Midbrain (tissue), 1 donor: Measurements from ENCODE around the gene PTPRCAP.

ENCODE experiments used
- DNase-seq: peaks from one replicate; lab custom pipeline; 2025; lab: John Stamatoyannopoulos, UW

Gene PTPRCAP

DNA sequence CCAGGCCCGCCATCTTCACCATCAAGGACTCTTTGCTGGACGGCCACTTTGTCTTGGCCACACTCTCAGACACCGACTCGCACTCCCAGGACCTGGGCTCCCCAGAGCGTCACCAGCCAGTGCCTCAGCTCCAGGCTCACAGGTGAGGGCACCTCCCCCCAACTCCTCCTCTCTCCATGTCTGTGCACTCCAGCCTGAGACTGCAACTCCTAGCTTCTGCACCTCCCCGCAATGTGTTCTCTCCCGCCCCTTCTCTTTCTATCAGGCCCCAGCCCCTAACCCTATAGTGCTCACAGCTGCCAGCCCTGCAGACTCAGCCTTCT lies 41.3 kb downstream of the PTPRCAP start:
- DNase-seq = no peak

DNA sequence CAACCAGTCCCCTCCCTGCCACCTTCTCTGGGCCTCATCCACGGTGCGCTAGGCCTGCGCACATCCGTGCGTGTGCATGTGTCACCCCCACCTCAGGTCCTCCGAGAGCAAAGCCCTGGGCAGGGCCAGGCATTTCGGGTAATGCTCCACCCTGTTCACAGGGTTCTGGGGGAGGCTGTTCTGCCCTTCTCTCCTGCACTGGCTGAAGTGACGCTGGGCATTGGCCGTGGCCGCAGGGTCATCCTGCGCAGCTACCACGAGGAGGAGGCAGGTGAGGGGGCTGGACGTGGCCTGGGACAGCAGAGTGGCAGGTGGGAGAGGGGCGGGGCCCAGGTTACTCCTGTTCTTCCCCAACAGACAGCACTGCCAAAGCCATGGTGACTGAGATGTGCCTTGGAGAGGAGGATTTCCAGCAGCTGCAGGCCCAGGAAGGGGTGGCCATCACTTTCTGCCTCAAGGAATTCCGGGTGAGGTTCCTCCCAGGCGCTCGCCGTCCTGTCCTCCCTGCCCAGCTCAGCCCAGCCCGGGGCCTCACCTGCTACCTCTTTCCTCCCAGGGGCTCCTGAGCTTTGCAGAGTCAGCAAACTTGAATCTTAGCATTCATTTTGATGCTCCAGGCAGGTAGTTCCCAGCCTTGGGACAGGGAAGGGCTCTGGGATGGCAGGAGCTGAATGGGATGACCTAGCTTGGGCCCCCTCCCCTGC lies 41.8 kb downstream of the PTPRCAP start:
- no peak for DNase-seq

DNA sequence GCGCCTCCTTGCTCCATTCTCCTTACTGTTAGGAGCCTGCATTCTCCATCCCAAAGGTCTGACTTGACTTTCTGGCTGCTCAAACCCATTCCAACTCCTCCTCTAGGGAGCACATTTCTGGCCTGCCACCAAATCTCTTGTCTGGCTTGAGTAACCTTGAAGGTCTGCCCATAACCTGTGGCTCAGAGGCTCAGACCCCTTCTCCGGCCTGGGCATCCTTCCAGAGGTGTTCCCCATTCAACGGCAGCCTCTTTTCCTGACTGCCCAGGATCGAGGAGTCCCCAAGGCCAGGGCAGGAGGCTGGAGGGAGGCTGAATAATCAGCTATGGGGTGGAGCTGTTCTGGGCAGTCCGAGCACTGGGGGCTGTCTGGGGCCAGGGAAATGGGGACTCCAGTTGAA lies 43.5 kb downstream of the PTPRCAP start:
- DNase-seq = no peak

DNA sequence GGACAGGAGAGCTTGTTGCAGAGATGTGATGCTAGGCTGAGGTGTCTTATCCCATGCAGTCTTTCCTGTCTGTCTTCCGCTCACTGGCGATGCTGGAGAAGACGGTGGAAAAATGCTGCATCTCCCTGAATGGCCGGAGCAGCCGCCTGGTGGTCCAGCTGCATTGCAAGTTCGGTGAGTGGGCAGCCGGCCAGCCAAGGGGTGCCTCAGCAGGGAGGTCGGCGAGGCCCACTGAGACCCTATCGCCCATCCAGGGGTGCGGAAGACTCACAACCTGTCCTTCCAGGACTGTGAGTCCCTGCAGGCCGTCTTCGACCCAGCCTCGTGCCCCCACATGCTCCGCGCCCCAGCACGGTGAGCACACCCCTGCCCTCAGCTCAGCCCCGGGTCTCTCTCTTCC lies 44.0 kb downstream of the PTPRCAP start:
- no peak for DNase-seq

DNA sequence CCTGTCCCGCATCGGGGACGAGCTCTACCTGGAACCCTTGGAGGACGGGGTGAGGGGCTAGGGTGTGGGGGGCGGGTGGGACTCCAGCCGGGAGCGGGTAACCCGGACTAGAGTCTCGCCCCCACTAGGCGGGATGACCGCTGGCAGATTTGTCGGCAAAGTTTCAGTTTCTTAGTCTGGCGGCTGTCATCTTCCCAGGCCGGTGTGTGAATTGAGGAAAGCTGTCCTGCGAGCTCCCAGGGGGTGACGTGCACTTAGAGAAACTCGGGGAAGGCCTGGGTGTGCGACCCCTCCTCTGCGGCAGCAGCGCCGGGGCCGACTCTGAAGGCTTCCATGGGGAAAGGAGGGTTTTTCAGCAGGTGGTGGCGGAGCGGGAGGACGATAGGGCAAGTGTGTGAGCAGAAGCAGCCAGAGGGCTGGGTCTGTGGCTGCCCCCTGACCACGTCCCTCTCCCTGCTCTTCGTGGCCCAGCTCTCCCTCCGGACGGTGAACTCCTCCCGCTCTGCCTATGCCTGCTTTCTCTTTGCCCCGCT lies 45.2 kb downstream of the PTPRCAP start:
- no peak for DNase-seq

DNA sequence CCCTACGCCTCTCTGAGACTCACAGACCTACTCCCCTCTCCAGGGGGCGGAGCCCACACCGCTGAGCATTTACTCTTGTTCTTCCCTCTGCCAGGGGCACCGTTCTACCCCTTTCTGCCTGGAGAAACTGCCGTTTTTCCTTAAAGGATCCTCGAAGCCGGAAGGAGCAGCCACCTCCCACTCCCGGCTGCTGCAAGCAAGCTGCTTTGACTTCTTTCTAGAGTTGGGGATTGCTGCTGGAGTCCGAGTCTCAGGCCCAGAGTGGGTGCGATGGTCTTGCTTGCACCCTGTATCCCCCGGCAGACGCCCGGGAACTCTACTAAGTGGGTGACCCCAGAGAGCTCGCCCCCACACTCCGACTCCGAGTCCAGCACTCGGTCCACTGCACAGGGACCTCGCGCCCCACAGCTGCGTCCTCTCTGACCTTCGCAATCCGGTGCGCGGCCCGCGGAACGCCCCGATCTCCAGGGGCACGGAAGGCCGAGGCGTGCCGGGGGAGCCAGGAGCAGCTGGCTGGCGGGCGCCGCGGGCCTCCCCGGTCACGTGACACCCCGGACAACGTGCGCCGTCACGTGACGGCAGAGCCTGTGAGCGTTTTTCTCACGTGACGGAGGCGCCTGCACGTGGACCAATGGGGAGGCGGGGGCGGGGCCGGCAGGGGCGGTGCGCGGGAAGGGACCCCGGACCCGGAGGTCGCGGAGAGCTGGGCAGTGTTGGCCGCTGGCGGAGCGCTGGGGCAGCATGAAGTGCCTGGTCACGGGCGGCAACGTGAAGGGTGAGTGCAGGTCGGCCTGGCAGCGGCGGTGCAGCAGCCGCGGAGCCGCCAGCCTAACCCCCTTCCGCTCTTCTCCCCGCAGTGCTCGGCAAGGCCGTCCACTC lies 45.9 kb downstream of the PTPRCAP start, which contains the start of gene RAD9A:
Gene RAD9A (plus strand): TSS at position 683 of the 879 bp plus-strand sequence. CDS start 59 bp downstream, at position 742.
- peak; percentile 94 for DNase-seq

DNA sequence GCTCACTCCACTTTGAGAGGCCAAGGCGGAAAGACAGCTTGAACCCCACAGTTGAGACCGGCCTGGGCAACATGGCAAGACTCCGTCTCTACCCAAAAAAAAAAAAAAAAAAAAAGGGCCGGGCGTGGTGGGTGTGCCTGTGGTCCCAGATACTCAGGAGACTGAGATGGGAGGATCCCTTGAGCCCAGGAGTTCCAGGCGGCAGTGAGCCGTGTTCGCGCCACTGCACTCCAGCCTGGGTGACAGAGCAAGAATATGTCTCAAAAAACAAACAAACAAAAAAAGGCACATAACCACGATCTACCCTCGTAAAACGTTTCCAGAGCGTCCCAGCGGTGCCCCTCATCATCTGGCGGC lies 46.6 kb downstream of the PTPRCAP start:
- DNase-seq = no peak

DNA sequence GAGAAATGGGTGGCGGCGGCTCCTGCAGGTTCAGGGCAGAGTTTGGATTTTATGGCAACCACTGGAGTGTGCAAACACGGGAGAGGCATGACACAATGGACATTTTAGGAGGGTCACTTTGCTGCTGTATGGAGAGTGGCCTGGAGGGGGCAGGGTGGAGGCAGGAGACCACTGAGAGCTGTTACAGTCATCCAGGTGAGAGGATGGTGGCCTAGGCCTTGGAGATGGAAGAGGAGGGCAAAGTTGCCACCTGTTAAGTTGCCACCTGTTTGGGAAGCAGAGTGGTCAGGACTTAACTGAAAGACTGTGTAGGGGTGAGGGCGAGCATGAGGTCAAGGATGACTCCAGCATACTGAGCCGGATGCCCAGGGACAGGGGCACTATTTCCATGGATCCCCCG lies 48.0 kb downstream of the PTPRCAP start:
- DNase-seq = no peak

DNA sequence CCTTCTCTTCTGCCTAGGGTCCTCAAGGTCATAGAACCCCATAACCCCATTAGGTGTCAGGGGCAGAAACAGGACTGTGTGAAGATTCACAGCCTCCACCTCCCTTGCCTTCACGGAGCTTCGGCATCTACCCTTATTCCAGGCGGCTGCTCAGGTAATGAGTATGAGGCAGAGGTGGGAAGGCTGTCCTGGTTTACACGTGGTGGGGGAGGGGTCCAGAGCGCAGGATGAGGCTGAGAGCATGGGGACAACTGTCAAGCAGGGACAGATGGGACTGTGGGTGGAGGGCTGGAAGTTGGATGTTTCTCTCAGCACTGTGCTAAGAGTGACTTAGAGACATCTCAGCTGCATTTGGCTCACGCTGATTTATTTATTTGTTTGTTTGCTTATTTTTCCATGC lies 50.0 kb downstream of the PTPRCAP start:
- DNase-seq = no peak

DNA sequence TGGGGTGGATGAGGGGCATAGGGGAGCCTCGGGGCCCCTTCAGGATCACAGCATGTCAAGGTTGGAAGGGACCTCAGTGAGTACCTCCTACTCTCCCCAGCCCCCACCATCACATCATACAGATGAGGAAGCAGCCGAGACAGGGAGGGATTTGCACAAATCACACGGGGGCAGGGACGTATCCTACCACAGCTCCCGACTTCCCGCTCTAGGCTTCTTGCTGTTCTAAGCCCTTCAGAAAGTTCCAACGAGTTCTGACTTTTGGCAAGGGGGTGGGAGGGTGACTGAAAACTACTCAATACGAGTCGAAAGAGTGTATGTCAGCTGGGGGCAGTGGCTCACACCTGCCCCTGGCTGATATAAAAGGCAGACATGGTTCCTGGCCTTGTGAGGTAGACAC lies 50.4 kb downstream of the PTPRCAP start:
- DNase-seq = no peak
